ENCODE results near the gene ZNF496.

ZNF496 gene

GRCh38 chr1:247322442-247322841 lies 9.2 kb downstream of the ZNF496 start:
- H3K9me2 ChIP-seq (replicated peaks; ENCODE audit: control insufficient read depth, low read length), result no peaks in the 10 kb centered on the region
- no peaks in the 10 kb centered on the region for H3K27me3 ChIP-seq (ENCODE audit: control insufficient read depth, low read length)
- H3K27ac ChIP-seq (ENCODE audit: low read depth, low read length), result no peak overlapping the region
- no peak overlapping the region for H3K4me3 ChIP-seq (ENCODE audit: low read length)
- peaks cover 22% of the 10 kb centered on the region for H3K4me1 ChIP-seq (ENCODE audit: control insufficient read depth, low read length)
- no peaks in the 10 kb centered on the region for H3K9me3 ChIP-seq (ENCODE audit: control insufficient read depth, insufficient read depth, low read length)
- no peaks in the 10 kb centered on the region for H4K20me1 ChIP-seq (ENCODE audit: control insufficient read depth, insufficient read depth, low read depth, low read length)
- no peak for TF ChIP-seq EZH2phosphoT487 (IDR thresholded peaks at IDR 0.05; ENCODE audit: borderline replicate concordance, low read length)
- no peak for TF ChIP-seq CTCF (IDR thresholded peaks at IDR 0.05; ENCODE audit: low read depth, low read length, poor library complexity, severe bottlenecking)
- H3K36me3 ChIP-seq (ENCODE audit: control insufficient read depth, low read length), result peaks cover 76% of the 10 kb centered on the region
- no peak overlapping the region for H3K4me2 ChIP-seq (ENCODE audit: low read length)
- no peaks in the 10 kb centered on the region for H3F3A ChIP-seq (ENCODE audit: control insufficient read depth, insufficient read depth)
- H3K79me2 ChIP-seq (ENCODE audit: control insufficient read depth, low read length), result no peaks in the 10 kb centered on the region

- Histone ChIP-seq H3K36me3 (ENCODE audit: control insufficient read depth, low read length) (peaks cover 54% of the 10 kb centered on the region), H3F3A (ENCODE audit: control insufficient read depth, insufficient read depth) (no peaks in the 10 kb centered on the region), H4K20me1 (ENCODE audit: control insufficient read depth, insufficient read depth, low read depth, low read length) (no peaks in the 10 kb centered on the region), H3K27me3 (ENCODE audit: control insufficient read depth, low read length) (no peaks in the 10 kb centered on the region), H3K27ac (ENCODE audit: low read depth, low read length) (no peak overlapping the region), H3K4me3 (ENCODE audit: low read length) (no peak overlapping the region), H3K9me3 (ENCODE audit: control insufficient read depth, insufficient read depth, low read length) (no peaks in the 10 kb centered on the region), H3K9me2 (replicated peaks; ENCODE audit: control insufficient read depth, low read length) (no peaks in the 10 kb centered on the region), H3K4me2 (ENCODE audit: low read length) (no peak overlapping the region), H3K79me2 (ENCODE audit: control insufficient read depth, low read length) (no peaks in the 10 kb centered on the region), H3K4me1 (ENCODE audit: control insufficient read depth, low read length) (peaks cover 20% of the 10 kb centered on the region)
- TF ChIP-seq EZH2phosphoT487 (IDR thresholded peaks at IDR 0.05; ENCODE audit: borderline replicate concordance, low read length), result no peak
- TF ChIP-seq CTCF (IDR thresholded peaks at IDR 0.05; ENCODE audit: low read depth, low read length, poor library complexity, severe bottlenecking), result no peak
These were observed 14.0 kb downstream of the ZNF496 start for GRCh38 chr1:247317702-247318101.

- H4K20me1 ChIP-seq (ENCODE audit: control insufficient read depth, insufficient read depth, low read depth, low read length), result no peaks in the 10 kb centered on the region
- H3K4me3 ChIP-seq (ENCODE audit: low read length), result no peak overlapping the region
- no peaks in the 10 kb centered on the region for H3K9me3 ChIP-seq (ENCODE audit: control insufficient read depth, insufficient read depth, low read length)
- no peaks in the 10 kb centered on the region for H3K79me2 ChIP-seq (ENCODE audit: control insufficient read depth, low read length)
- H3F3A ChIP-seq (ENCODE audit: control insufficient read depth, insufficient read depth), result no peaks in the 10 kb centered on the region
- TF ChIP-seq EZH2phosphoT487 (IDR thresholded peaks at IDR 0.05; ENCODE audit: borderline replicate concordance, low read length) (no peak), CTCF (IDR thresholded peaks at IDR 0.05; ENCODE audit: low read depth, low read length, poor library complexity, severe bottlenecking) (no peak)
- peaks cover 44% of the 10 kb centered on the region for H3K36me3 ChIP-seq (ENCODE audit: control insufficient read depth, low read length)
- peak overlapping the region; percentile 5; the same call in 1 of the 2 replicates for H3K4me2 ChIP-seq (ENCODE audit: low read length)
- peaks cover 15% of the 10 kb centered on the region for H3K4me1 ChIP-seq (ENCODE audit: control insufficient read depth, low read length)
- H3K9me2 ChIP-seq (replicated peaks; ENCODE audit: control insufficient read depth, low read length), result no peaks in the 10 kb centered on the region
- H3K27me3 ChIP-seq (ENCODE audit: control insufficient read depth, low read length), result no peaks in the 10 kb centered on the region
- no peak overlapping the region for H3K27ac ChIP-seq (ENCODE audit: low read depth, low read length)
These were observed 15.0 kb downstream of the ZNF496 start for GRCh38 chr1:247316590-247317197.

Measured in DOHH2 (cell line).